ENCODE data around the gene NUDT16L1.

The NUDT16L1 gene

DNA sequence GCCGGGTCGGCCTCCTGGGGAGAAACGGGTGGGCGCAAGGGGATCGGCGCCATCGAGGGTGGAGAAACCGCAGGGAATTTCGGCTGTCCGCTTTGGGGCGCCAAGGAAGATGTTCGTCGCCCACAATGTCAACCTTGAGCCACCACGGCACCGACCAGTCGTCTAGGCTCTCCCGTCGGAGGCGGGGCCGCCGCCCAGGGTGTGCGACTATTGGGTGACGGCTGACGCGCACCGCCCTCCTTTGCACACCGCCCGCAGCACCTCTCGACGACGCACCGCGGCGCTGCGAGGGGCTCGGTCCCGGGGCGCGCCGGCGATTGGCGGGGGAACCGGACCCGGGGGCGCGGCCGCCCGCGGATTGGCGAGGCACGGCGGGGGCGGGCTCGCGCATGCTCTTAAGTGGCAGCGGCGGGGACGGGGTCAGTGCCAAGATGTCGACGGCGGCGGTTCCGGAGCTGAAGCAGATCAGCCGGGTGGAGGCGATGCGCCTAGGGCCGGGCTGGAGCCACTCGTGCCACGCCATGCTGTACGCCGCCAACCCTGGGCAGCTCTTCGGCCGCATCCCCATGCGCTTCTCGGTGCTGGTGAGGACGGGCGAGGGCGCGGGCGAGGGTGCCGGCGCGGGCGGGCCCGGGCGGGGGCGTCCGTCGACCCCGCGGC is at the start of gene NUDT16L1:
Gene NUDT16L1 (plus strand): TSS at position 267 of the 660 bp plus-strand sequence. CDS start 165 bp downstream, at position 432.
- peak; percentile 99 for DNase-seq

DNA sequence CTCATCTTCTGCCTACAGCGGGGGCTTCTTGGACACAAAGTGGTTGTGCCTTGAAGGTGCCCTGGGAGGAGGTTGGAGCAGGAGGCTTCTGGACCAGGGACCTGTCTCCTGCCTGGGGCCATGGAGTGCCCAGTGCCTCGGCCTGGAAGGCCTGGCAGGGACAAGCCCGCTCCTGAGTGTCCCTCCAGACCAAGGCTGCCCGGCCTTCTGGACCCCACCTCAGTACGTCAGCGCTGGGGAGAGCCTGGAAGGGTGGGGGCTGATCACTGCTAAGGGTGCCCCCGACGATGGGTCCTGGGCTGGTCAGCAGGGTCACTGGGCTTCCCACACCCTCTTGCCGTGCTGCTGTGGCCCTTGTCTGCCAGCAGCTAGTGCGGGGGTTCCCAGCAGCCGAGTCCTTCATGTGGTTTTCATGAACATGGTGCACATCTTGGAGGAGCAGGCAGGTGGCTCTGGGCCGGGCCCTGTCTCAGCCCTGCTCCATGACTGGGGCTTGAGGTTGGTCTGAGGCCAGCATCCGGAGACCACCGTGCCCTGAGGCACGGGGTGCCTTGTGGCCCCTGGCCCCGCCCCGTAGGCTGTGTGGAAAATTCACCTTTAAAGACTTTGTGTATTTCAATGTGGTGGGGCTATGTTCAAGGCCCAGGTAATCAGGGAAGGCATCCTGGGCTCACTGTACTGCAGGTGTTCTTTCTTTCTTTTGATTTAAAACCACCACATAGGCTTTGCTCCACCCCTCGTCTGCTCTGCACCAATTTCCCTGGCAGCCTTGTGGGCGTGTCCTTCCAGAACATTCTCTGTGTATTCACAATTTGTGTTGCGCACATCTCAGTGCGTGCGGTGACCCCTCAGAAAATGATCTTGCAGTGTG is 46.4 kb upstream of the NUDT16L1 start:
- no peak for DNase-seq

DNA sequence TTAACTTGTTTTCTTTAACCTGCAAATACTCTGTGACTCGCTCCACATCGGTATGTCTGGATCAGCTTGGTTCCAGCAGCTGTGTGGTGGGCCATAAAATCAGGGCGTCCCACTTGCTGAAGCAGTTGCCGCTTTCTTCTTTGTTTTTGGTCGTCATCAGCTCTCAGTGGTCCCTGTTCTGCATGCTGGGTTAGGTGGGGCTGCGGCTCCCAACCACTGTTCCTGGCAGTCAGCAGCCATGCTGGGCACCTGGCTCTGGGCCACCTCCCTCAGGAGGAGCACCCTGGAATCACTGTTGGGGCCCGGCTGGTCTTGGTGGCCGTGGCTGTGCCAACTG is 45.8 kb upstream of the NUDT16L1 start:
- no peak for DNase-seq

DNA sequence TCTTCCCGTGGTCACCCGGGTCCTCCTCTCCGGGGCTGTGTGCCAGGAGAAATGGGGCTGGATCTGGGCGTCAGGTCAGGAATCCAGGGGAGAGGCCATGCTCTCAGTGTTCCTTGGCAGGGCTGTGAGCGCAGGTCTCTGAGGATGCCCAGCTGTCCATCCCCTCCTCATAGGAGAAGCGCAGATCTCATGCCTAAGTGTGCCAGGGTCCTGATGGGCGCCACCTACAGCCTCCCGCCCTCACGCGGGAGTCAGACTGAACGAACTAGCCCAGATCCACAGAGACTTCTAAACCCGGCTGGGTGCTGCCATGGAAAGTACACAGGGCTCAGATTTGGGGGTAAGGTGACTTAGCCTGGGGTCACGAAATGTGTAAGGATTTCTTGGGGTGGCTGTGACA is 44.4 kb upstream of the NUDT16L1 start:
- no peak for DNase-seq

DNA sequence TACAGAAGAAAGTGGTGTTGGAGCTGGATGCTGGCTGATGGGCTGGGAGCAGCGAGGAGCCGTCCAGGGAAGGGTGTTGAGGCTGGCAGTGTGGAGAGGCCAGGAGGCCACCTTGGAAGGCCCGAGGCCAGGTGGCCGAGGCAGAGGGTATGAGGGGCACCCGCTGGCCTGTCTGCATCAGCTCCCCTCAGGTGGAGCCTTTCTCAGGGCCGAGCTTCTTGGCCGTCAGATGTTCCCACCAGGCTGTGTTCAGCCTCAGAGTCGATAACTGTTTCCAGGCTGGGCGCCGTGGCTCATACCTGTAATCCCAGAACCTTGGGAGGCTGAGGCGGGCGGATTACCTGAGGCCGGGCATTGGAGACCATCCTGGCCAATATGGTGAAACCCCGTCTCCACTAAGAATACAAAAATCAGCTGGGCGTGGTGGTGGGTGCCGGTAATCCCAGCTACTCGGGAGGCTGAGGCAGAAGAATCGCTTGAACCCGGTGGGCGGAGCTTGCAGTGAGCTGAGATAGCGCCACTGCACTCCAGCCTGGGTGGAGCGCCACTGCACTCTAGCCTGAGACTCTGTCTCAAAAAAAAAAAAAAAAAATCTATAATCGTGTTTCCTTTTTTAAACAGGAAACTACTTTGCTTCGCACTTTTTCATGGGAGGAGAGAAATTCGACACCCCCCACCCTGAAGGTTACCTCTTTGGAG is 43.5 kb upstream of the NUDT16L1 start:
- DNase-seq = no peak

DNA sequence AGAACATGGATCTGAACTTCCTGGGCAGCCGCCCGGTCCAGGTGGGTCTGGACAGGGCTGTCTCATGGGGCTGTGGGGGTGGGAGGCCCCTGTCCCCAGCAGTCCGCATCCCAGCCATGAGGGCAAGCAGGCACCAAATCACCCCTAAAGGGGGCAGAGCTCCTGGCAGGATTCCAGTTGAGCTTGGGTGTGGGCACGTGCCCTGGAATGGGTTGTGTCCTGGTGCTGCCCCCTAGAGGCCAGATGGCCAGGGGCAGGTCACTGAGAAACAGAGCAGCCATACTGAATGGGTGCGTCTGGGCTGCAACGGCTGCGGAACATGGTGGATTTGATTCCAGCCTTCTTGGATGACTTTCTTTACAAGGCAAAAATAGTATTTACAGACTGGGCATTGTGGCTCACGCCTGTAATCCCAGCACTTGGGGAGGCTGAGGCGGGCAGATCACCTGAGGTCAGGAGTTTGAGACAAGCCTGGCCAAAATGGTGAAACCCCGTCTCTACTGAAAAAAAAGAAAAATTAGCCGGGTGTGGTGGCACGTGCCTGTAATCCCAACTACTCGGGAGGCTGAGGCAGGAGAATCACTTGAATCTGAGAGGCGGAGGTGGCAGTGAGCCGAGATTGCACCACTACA is 42.8 kb upstream of the NUDT16L1 start:
- DNase-seq = peak; percentile 80

DNA sequence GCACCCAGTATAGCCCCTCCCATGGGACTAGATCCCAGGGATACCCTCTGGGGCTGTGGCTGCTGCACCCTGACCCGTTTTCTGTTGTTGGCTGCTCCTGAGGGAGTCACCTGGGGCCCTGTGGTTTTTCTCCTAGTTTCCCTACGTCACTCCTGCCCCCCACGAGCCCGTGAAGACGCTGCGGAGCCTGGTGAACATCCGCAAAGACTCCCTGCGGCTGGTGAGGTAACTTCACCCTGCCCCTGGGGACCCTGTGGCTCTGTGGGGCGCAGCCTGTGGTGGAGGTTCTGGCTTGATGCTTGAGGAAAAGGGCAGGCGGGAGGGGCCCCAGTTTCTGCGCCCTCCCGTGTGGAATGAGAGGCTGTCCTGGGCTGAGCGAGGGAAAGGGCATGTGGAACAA is 41.5 kb upstream of the NUDT16L1 start:
- no peak for DNase-seq

DNA sequence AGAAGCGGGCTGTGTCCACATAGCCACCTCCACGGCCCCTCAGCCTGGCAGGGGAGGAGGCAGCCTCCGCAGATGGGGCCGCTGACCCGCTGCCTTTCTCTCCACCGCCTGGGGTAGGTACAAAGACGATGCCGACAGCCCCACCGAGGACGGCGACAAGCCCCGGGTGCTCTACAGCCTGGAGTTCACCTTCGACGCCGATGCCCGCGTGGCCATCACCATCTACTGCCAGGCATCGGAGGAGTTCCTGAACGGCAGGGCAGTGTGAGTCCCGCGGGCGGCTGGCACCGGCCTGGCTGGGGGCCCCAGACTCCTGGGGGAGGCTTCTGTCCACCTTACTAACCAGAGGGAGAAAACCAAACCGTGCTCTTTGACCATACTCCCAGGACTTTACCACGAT is 40.8 kb upstream of the NUDT16L1 start:
- DNase-seq = no peak

DNA sequence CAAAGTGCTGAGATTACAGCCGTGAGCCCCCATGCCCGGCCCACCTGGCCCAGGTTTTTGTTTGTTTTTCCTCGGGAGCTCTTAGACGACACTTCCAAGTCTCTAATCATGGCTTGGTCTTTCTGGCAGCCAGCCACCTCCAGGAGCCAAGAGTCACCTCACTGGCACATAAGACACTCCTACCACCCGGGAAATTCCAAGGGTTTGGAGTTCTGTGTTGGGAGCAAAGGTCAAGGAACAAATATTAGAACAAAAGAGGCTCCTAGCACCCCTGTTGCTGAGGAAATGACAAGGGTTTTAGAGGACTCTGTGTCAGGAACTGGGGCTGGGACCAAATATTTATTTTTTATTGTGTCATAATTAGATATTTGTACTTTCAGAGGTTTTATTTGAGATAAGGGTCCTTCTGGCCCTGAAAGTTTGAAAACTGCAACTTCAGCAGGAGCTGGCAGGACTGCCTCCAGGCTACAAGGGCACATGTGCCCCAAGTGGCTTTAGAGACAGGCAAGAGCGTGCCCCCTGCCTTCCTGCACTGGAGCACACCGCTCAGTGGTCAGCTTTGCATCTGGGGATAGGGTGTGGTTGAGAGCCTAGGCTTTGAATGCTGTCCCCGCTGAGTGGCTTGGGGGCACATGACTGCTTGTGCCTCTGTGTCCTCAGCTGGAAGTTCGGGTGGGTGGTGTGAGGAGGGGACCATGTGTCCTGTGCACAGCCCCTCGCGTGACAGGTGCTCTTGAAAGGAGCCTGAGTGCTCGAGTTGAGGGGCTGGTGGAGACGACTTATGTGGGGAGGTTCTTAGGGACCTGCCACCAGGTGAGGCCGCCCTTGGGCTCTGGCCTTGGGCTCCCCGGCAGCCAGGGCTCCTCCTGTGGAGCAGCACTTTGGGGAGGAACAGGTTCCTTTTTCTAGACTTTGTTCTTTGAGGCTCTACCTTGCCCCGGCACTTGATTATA is 39.1 kb upstream of the NUDT16L1 start:
- no peak for DNase-seq

DNA sequence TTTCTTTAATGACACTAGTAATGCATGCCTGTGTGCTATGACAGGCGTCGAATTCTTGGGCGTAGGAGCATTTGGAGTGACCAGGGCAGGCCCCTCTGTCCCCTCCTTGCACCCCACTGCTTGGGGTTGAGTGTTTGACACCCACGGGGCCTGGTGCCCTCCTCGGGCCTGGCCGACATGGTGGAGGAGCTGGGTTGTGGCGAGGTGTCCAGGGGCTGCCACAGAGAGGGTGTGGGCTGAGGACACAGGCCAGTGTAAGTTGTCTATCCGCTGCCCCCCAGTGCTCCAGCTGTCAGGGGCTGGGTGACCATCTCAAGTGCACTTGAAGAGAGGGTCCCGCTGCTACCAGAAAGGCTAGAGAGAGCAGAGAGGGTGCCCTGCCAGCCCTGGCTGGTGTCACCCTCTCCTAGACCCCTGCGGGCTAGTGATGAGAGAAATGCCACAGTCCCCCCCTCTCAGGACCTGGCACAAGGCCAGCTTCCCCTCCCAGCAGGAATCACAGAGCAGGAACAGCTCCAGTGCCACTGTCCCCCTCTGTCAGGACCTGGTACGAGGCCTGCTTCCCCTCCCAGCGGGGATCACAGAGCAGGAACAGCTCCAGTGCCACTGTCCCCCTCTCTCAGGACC is 38.3 kb upstream of the NUDT16L1 start:
- no peak for DNase-seq

DNA sequence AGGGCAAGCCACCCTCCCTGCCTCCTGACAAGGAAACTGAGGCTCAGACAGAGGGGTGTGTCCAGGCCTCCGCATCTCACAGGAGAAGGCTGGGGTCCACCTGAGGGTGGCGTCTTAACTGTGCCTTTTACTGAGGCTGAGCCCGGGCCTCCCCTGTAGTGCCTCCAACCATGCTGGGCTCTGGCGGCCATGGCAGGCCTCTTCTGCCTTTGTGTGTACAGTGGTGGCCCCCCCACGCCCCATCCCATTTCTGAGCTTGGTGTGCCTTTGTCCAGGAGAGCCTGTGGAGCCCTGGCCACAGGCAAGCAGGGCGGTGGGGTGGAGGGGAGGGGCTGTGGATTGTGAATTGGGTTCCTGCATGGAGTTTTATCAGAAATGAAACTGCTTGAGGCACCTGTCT is 37.6 kb upstream of the NUDT16L1 start:
- DNase-seq = no peak

DNA sequence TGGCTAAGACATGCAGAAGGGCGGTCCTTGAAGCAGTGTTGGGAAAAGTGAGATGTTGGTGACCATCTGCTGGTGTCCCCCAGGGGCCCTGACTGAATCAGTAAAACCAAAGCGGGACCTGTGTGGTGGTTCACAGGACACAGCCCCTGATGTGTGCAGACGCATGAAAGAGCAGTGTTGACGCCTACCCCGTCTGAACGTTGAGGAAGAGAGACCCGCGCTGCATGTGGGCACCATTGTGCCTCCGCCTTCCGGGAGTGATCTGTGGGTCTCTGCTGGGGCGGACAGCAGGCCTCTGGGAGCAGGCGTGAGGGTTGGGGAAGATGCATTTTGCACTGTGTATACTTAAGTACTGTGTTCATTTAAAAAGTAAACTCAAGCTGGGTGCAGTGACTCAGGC is 37.1 kb upstream of the NUDT16L1 start:
- DNase-seq = no peak

DNA sequence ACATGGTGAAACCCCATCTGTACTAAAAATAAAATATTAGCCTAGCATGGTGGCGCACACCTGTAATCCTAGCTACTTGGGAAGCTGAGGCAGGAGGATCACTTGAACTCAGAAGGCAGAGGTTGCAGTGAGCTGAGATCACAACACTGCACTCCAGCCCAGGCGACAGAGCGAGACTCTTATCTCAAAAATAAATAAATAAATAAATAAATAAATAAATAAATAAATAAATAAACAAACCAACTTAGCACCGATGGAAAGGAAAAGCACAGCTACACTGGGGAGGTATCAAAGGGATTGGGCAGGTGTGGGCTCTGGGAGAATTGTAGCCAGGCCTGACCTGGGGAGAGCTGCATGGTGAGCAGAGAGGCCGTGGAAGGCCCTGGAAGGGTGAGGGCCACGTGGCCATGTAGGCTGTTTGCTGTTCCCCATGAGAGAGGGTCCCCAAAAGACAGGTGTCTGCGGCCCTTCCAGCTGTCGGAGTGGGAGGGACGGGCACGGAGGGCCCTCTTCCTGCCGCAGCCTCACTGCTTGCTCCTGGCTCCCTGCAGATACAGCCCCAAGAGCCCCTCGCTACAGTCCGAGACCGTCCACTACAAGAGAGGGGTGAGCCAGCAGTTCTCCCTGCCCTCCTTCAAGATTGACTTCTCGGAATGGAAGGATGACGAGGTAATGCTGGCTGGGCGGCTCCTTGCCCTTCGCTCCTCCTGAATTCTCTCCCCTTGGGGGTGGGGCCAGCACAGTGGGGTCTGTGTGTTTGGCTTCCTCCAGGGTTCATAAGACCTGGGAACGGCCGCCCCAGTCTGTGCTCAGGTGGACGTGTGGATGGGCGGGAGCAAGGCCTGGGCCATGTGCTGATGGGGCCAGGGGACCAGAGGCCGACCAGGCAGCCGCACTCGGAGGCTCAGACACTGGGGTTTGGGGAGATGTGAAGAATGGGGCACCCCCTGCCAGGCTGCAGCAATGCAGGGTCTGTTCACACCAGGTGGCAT is 36.4 kb upstream of the NUDT16L1 start:
- no peak for DNase-seq

DNA sequence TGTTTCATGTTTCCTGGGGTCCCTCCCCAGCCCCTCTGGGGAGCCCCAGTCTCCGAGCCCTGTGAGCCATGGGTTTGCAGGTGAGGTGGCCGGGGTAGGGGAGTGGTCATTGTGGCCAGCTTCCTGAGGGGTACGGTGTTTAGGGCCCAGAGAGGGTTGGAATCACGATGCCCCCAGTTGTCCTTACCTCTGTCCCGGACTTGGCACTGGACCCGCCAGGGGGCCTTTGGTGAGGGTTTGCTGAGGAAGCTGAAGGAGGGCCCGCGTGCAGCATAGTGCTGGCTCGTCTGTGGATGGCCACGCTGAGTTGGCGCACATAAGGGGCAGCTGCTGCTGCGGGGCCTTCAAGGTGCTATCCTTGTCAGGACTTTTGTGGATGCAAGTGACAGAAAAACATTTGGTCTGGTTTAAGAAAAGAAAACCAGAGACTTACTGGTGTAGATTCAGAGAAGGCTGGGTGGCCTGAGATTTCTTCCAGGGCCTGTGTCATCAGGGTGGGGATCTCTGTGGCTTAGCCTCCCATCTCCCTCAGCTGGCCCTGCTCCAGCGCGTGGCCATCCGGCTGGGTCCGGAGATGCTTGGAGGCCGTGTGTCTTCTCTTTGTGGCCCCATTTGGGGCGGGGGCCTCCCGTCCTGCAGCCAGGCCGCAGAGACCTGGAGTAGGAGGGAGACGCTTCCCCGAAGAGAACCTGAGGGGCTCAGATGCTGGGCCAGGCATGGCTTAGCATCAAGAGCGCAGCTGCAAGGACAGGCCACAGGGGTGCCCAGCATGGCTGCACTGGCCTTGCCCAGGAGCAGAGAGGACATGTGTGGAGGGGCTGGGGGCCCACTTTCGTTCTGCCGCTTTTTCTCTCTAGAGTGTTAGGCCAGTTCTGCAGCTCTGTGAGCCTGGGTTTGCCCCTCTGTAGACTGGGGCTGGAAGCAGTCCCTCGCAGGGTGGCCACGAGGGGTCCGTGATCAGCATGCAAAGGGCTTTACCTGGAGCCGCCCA is 33.7 kb upstream of the NUDT16L1 start:
- no peak for DNase-seq

DNA sequence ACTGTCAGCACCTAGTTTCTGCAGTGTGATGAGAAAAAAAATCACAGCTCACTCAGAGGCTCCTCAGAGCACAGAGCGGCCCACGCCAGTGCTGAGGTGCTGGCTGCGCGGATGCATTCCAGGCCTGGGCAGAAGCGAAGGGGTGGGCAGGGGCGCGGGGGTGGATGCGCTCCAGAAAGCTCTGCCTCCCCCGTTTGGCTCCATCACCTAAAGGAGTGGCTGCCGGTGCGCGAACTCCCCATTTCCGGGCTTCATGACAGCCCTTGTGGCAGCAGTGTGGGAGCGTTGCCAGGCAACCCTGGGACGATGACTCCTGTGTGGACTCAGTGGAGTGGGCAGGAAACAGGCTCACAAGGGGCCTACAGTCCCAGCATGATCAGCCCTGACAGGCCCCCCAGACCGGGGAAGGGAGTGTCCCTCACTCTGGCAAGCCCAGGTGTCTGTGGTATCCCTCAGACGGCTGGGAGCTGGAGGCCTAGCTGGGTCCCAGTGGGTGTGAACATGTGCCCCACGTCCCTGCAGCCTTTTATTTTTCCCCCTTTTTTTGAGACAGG is 32.8 kb upstream of the NUDT16L1 start:
- DNase-seq = peak; percentile 50

DNA sequence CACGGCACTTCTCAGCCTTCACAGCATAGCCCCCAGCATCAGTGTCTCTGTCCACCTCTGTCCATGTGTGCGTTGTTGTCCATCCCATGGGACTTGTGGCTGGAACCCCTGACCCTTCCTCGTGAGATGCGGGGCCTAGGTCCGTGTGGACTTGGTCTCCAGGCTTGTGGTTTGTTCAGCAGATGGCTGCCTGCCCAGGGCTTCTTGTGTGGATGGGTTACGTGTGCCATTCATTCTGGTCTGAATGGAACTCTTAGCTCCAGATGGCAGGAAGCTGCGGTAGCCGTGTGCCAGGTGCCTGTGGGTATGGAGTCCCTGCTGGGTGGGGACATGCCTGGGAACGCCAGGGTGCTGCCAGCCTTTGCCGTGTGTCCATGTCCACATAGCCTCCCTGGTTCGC is 31.7 kb upstream of the NUDT16L1 start:
- DNase-seq = no peak

DNA sequence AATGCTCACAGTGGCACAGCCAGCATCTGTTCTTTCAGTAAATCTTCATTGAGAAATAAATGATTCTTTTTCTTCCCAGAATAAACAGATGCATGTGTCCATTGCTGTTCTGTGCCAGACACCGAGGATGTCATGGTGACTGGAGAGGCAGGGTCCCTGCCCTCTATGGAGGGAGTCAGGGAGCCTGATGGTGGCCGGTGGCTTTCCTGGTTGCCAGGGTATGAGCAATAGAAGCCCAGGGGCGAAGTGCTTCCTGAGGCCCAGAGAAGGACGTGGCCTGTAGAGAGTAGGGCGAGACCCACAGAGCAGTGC is 29.9 kb upstream of the NUDT16L1 start:
- no peak for DNase-seq

DNA sequence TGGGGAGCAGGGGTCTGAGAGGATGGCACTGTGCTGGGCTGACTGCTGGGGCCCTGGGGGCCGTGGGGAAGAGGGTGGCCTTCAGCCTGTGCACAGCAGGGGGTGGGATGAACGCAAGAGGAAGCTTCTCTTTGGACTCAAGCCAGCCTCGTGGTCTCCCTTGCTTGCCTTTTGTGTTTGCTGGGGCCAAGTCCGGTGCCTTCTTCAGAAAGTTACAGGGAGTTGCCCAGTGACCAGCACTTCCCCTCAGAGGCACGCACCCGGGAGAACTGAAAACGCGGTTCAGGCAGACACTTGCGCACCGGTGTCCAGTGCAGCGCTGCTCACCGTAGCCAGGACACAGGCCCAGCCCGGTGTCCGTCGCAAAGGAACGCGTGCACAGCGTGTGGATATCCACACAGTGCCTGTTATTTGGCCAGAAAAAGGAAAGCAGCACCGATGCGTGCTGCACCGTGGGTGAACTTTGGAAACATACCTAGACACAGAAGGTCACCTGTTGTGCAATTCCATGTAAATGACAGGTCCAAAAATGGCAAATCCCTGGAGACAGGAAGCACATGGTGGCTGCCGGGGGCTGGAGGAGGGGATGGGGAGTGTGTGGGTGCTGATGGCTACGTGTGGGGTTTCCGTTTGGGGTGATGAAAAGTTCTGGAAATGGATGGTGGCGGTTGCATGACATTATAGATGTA is 29.4 kb upstream of the NUDT16L1 start:
- no peak for DNase-seq
